GM19351 (cell line): ENCODE data around the gene ATG4C.
"Not testable (repeated sequence)": the region's sequence is repeated elsewhere in the genome, so short reads cannot be mapped to it uniquely, and the experiment has no call there.

Experiments
- ATAC-seq: cut with Tn5 transposase; IDR thresholded peaks from one replicate; pipeline ENCODE4 v1.9.1; 2021; ENCODE audit warnings: mild to moderate bottlenecking, moderate library complexity; ENCODE audit not compliant: unreplicated experiment

The ATG4C gene, protein sequence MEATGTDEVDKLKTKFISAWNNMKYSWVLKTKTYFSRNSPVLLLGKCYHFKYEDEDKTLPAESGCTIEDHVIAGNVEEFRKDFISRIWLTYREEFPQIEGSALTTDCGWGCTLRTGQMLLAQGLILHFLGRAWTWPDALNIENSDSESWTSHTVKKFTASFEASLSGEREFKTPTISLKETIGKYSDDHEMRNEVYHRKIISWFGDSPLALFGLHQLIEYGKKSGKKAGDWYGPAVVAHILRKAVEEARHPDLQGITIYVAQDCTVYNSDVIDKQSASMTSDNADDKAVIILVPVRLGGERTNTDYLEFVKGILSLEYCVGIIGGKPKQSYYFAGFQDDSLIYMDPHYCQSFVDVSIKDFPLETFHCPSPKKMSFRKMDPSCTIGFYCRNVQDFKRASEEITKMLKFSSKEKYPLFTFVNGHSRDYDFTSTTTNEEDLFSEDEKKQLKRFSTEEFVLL

DNA sequence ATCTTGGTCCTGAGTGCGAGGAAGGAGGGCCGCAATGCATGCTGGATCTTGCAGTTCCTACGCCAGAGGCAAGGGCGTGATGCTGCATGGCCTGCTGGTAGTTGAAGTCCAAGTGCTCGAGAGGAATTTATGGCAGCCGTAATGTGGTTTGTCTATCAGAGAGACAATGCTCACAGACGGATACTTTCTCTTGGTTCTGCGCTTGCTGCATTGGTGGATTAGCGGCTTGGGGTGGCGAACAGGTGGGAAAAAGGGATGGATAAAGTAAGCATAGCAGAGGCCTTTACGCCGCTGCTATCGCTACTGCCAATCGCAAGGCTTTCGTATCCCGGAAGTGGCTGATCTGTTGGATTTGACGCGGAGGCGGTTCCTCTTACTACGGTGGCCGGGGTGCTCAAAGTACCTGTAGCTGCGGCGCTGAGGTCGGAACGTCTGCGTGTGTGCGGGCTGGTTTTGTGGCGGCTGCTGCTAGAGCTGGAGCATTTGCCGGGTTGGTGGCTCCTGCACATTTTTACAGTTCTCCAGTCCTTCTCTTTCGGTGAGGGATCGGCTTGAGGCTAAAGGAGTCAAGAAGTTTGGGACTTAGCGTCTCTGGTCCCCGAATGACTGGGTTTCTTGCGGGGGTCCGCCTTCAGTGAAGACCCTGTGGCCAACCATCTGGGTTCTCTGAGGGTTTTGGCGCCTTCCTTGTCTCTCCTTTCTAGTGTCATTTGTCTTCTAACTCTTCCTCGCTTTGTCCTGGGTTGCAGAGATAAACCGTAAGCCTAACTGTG lies at the start of gene ATG4C:
ATG4C (plus strand) TSS at position 397 of the 773 bp plus-strand sequence. CDS start 19,655 bp downstream, outside the sequence.
- peak; percentile 93 for ATAC-seq

DNA sequence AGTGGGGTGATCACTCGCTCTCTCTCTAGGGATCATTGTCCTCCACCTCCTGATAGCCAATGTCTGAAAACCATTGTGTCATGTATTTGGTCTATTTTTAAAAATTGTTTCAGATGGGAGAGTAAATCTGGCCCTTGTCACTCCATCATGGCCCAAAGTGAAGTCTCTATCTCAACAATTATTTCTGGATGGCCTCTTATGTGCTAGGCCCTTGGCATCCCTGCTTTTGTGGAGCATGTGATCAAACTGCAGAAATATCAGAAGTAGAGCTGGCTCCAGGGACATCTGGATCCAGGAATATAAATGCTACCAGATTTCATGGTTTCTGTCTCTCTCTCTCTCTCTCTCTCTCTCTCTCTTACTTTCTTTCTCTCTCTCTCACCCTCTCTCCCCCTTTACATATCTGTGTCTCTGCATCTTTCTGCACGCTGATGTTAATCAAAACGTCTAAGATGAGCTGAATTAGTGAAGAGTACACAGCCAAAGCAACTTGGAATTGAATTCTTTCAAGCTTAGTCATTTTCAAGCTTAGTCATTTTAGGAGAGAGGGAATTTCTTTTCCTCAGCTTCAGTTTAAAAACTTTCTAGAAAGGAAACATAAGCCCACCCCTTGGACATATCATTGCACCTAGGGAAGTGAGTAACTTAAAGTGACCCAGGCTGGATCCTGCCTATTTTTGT lies 48.3 kb upstream of the ATG4C start:
- no peak for ATAC-seq

DNA sequence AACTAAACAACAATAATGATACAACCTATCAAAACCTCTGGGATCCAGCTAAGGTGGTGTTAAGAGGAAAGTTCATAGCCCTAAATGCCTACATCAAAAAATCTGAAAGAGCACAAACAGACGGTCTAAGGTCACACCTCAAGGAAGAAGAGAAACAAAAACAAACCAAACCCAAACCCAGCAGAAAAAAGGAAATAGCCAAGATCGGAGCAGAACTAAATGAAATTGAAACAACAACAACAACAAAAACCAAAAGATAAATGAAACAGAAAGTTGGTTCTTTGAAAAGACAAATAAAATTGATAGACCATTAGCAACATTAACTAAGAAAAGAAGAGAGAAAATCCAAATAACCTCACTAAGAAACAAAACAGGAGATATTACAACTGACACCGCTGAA lies 43.2 kb upstream of the ATG4C start:
- not testable (repeated sequence) for ATAC-seq

DNA sequence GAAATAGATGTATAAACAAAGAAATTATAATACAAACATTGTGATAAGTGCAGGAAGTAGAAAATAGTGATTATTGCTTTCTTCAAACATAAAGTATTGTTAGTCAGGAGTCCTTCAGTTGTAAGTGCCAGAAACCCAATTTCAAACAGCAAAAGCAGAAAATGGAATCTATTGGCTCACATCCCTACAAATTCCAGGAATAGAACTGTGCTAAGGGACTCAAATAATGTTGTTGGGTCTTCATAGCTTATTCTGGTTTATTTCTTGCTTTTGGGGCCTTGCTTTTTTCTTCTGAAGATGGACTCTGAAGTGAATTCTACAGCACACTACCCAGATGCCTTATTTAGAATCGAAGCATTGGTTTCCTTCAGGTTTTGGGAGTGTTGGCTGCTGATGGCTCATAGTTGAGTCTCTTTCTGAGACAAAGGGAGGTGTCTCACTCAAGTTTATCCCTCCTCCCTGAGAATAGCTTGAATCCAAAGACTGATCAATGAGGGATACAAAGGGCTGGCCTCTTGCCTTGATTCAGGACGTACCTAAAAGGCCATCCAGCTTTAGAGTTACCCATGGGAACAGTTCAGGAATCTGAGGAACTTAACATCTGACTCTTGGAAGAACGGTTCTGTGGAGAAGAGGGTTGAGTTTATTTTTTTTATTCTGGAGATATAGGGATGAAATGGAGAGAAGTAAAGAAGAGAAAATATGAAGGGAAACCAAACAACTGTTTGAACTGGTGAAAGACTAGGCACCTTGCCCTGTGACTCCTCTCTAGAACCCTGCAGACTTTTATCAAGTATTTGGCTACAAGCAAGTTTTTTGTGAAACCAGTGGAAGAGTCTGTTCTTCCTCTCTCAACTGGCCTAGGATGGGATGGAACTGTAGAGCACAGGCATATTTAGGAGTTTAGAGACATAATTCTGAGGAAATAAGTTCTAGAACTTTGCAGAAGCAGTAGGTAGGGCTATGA lies 39.0 kb upstream of the ATG4C start:
- ATAC-seq: no peak

DNA sequence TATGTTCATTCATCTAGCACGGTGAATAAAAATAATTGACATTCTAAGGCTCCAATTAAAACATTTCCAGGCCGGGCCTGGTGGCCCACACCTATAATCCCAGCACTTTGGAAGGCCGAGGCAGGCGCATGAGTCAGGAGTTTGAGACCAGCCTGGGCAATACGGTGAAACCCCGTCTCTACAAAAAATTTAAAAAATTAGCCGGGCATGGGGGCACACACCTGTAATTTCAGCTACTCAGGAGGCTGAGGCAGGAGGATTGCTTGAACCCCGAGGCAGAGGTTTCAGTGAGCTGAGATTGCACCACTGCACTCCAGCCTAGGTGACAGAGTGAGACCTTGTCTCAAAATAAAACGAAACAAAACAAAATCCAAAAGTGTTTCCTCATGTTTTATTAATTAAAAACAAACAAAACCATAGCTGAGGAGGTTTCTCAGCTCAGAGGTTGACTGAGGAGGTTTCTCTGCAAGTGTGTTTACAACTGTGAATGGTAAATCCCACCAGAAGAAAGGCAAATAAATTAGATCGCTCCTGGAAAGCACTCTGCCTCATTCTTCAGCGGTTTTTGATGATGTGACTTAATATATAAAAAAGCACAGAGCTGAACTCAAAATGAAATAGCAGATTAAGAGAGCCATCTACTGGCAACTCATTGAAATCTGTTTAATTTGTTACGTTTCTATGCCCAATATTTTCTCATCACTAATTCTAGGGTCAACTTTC lies 37.7 kb upstream of the ATG4C start:
- ATAC-seq: no peak

DNA sequence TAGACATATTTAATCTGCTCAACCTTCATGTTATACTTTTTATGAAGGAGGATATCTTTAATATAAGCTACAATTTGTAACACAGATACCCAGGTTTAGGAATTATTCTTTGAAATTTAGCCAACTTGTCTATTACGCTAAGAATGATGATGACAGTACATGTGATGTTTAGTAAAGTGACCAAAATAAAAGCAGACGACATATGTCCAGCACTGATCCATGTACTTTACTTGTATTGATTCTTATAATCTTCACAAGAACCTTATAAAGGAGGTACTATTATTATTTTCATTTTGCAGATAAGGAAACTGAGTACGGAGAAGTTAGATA lies 37.2 kb upstream of the ATG4C start:
- no peak for ATAC-seq

DNA sequence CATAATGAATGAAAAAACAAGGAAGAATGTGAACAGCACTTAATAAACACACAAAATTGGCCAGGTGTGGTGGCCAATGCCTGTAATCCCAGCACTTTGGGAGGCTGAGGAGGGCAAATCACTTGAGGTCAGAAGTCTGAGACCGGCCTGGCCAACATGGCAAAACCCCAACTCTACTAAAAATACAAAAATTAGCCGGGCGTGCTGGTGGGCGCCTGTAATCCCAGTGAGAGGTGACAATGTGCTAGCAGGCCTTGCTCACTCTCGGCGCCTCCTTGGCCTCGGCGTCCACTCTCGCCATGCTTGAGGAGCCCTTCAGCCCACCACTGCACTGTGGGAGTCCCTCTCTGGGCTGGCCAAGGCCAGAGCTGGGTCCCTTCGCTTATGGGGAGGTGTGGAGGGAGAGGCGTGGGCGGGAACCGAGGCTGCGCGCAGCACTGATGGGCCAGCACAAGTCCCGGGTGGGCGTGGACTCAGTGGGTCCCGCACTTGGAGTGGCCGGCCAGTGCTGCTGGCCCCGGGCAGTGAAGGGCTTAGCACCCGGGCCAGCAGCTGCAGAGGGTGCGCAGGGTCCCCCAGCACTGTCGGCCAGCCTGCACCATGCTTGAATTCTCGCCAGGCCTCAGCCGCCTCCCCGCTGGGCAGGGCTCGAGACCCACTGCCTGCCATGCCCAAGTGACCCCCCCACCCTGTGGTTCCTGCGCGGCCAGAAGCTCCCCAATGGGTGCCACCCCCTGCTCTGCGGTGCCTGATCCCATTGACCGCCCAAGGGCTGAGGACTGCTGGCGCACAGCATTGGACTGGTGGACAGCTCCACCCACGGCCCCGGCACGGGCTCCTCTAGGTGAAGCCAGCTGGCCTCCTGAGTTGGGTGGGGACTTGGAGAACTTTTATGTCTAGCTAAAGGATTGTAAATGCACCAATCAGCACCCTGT lies 30.6 kb upstream of the ATG4C start:
- no peak for ATAC-seq

DNA sequence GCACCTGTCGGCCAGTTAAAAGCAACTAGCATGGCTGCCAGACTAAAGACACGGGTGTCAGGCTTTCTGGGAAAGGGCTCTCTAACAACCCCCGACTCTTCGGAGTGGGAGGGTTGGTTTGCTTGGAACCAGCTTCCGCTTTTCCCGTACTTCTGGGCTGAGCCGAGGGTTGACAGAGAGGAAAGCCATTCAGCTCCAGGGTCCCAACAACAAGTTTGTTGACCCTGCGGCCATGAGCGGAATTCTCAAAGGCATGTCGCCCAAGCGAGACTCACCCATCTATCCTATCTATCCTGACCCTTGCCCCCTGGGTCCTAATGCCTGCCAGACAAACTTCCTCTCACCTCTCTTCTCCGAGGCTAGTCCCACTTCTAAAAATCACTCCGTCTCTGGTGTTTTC lies 29.0 kb upstream of the ATG4C start:
- ATAC-seq: not testable (repeated sequence)

DNA sequence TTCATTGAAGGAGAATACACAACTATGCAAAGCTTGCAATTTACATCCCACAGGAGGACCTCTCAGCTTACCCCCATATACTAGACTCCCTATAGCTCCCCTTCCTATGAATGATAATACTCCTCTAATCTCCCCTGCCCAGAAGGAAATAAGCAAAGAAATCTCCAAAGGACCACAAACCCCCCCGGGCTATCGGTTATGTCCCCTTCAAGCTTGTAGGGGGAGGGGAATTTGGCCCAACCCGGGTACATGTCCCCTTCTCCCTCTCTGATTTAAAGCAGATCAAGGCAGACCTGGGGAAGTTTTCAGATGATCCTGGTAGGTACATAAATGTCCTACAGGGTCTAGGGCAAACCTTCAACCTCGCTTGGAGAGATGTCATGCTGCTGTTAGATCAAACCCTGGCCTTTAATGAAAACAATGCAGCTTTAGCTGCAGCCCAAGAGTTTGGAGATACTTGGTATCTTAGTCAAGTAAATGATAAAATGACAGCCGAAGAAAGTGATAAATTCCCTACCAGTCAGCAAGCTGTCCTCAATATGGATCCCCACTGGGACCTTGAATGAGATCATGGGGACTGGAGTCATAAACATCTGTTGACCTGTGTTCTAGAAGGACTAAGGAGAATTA lies 27.6 kb upstream of the ATG4C start:
- not testable (repeated sequence) for ATAC-seq

DNA sequence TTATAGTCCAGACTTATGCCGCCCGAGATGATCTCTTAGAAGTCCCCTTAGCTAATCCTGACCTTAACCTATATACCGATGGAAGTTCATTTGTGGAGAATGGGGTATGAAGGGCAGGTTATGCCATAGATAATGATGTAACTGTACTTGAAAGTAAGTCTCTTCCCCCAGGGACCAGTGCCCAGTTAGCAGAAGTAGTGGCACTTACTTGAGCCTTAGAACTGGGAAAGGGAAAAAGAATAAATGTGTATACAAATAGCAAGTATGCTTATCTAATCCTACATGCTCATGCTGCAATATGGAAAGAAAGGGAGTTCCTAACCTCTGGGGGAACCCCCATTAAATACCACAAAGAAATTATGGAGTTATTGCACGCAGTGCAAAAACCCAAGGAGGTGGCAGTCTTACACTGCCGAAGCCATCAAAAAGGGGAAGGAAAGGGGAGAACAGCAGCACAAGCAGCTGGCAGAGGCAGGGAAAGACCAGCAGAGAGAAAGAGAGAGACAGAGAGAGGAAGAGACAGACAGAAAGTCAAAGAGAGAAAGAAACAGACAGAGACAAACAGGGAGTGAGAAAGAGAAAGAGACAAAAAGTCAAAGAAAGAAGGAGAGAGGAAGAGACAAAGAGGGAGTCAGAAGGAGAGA lies 24.6 kb upstream of the ATG4C start:
- ATAC-seq: not testable (repeated sequence)

DNA sequence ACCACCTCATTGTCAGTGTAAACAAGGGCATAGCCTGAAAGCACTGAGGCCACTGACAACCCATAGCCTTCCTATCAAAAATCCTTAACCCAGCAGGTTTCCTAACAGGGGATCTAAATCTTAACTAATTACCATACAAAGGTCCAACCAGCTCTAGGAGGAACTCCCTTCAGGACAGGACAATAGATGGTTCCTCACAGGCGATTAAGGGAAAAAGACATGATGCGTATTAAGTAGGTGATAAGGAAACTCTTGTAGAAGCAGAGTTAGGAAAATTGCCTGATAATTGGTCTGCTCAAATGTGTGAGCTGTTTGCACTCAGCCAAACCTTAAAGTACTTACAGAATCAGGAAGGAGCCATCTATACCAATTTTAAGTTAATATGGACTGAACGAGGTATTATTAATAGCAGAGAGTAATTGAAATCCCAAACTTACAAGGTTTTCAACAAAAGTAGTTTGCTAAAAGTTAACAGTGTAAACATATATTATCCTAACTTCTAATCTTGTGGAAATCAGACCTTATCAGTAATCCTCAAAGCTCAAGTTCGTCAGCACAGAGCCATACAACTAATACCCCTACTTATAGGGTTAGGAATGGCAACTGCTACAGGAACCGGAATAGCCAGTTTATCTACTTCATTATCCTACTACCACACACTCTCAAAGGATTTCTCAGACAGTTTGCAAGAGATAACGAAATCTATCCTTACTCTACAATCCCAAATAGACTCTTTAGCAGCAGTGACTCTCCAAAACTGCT lies 23.7 kb upstream of the ATG4C start:
- ATAC-seq: not testable (repeated sequence)

DNA sequence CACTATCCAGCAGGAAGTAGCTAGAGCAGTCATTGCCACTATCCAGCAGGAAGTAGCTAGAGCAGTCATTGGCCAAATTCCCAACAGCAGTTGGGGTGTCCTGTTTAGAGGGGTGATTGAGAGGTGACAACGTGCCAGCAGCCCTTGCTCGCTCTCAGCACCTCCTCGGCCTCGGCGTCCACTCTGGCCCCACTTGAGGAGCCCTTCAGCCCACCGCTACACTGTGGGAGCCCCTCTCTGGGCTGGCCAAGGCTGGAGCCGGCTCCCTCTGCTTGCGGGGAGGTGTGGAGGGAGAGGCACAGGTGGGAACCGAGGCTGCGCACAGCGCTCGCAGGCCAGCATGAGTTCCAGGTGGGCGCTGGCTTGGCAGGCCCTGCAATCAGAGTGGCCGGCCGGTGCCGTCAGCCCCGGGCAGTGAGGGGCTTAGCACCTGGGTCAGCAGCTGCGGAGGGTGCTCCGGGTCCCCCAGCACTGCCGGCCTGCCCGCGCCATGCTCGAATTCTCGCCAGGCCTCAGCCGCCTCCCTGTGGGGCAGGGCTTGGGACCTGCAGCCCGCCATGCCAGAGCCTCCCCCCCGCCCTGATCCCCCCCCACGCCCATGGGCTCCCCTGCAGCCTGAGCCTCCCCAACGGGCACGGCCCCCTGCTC lies 22.6 kb upstream of the ATG4C start:
- ATAC-seq: not testable (repeated sequence)

DNA sequence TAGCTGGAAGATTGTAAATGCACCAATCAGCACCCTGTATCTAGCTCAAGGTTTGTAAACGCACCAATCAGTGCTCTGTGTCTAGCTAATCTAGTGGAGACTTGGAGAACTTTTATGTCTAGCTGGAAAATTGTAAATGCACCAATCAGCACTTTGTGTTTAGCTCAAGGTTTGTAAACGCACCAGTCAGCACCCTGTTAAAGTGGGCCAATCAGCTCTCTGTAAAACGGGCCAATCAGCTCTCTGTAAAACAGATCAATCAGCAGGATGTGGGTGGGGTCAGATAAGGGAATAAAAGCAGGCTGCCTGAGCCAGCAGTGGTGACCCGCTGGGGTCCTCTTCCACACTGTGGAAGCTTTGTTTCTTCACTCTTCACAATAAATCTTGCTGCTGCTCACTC lies 21.9 kb upstream of the ATG4C start:
- not testable (repeated sequence) for ATAC-seq

DNA sequence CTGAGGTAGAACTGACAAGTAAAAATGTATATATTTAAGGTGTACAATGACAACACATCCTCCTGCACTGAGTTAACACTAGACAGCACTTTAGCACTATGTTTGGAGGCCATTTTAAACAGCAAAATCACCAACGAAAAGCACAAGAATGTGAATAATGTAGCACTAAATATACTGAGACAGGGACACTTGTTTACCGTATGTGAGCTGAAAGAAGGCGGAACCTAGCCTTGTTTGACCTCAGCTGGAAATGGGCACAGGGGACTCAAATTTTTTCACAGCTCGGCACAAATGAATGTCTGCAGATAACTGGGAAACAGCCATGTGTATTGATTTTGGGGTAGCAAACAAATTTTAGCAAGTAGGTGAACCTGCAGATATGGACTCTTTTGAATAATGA lies 18.0 kb upstream of the ATG4C start:
- ATAC-seq: no peak

DNA sequence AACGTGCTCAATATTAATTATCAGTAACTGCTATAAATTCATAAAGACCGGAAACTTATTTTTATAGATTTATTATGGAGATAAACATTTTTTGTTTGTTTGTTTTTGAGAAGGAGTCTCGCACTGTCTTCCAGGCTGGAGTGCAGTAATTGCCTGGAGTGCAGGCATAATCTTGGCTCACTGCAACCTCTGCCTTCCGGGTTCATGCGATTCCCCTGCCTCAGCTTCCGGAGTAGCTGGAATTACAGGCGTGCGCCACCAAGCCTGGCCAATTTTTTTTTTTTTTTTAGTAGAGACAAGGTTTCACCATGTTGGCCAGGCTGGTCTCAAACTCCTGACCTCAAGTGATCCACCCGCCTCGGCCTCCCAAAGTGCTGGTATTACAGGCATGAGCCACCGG lies 15.4 kb upstream of the ATG4C start:
- not testable (repeated sequence) for ATAC-seq

DNA sequence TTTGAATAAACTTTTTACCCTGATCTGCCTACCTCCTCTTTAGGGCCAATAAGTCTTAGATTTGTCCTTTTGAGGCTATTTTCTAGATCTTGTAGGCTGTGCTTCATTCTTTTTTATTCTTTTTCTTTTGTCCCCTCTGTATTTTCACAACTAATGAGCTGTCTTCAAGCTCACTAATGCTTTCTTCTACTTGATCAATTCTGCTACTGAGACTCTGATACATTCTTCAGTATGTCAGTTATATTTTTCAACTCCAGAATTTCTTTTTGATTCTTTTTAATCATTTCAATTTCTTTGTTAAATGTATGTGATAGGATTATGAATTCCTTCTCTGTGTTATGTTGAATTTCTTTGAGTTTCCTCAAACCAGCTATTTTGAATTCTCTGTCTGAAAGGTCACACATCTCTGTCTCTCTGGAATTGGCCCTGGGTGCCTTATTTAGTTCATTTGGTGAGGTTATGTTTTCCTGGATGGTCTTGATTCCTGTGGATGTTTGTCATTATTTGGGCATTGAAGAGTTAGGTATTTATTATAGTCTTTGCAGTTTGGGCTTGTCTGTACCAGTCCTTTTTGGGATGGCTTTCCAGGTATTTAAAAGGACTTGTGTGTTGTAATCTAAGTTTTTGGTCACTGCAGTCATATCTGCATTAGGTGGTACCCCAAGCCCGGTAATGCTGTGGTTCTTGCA lies 11.2 kb upstream of the ATG4C start:
- ATAC-seq: no peak
